ENCODE measurements around the gene DYRK1A.

Gene DYRK1A

GRCh38 chr21:37554661-37555379 is 188.2 kb downstream of the DYRK1A start:
- no peaks in the 10 kb centered on the region for H3K27me3 ChIP-seq (replicated peaks; ENCODE audit: control insufficient read depth, insufficient read depth, low read length)
- TF ChIP-seq CTCF (IDR thresholded peaks at IDR 0.05; ENCODE audit: insufficient read depth, low read length, poor library complexity, severe bottlenecking) = no peak
- DNase-seq (ENCODE audit: extremely low read depth, insufficient read length) = no peak
- no peaks in the 10 kb centered on the region for H3K36me3 ChIP-seq (ENCODE audit: control insufficient read depth, insufficient read depth, low read length)
- H3K4me3 ChIP-seq (replicated peaks; ENCODE audit: low read depth, low read length) = no peak overlapping the region

GRCh38 chr21:37555672-37556261 is 189.2 kb downstream of the DYRK1A start:
- no peaks in the 10 kb centered on the region for H3K36me3 ChIP-seq (ENCODE audit: control insufficient read depth, insufficient read depth, low read length)
- no peak for DNase-seq (ENCODE audit: extremely low read depth, insufficient read length)
- no peak overlapping the region for H3K4me3 ChIP-seq (replicated peaks; ENCODE audit: low read depth, low read length)
- no peaks in the 10 kb centered on the region for H3K27me3 ChIP-seq (replicated peaks; ENCODE audit: control insufficient read depth, insufficient read depth, low read length)
- no peak for TF ChIP-seq CTCF (IDR thresholded peaks at IDR 0.05; ENCODE audit: insufficient read depth, low read length, poor library complexity, severe bottlenecking)

- no peak for TF ChIP-seq CTCF (IDR thresholded peaks at IDR 0.05; ENCODE audit: insufficient read depth, low read length, poor library complexity, severe bottlenecking)
- DNase-seq (ENCODE audit: extremely low read depth, insufficient read length) = peak; percentile 64
- no peak overlapping the region for H3K4me3 ChIP-seq (replicated peaks; ENCODE audit: low read depth, low read length)
Measured at GRCh38 chr21:37557261-37557950, 190.8 kb downstream of the DYRK1A start.

GRCh38 chr21:37558676-37559211 is 192.2 kb downstream of the DYRK1A start:
- DNase-seq (ENCODE audit: extremely low read depth, insufficient read length) = no peak
- H3K36me3 ChIP-seq (ENCODE audit: control insufficient read depth, insufficient read depth, low read length) = no peaks in the 10 kb centered on the region
- H3K4me3 ChIP-seq (replicated peaks; ENCODE audit: low read depth, low read length) = no peak overlapping the region
- no peak for TF ChIP-seq CTCF (IDR thresholded peaks at IDR 0.05; ENCODE audit: insufficient read depth, low read length, poor library complexity, severe bottlenecking)
- H3K27me3 ChIP-seq (replicated peaks; ENCODE audit: control insufficient read depth, insufficient read depth, low read length) = no peaks in the 10 kb centered on the region

More at GRCh38 chr21:37557261-37557950, 190.8 kb downstream of the DYRK1A start:
- Histone ChIP-seq H3K27me3 (replicated peaks; ENCODE audit: control insufficient read depth, insufficient read depth, low read length) (no peaks in the 10 kb centered on the region), H3K36me3 (ENCODE audit: control insufficient read depth, insufficient read depth, low read length) (no peaks in the 10 kb centered on the region)

GRCh38 chr21:37560385-37560784 is 193.8 kb downstream of the DYRK1A start:
- no peak for DNase-seq (ENCODE audit: extremely low read depth, insufficient read length)
- Histone ChIP-seq H3K4me3 (replicated peaks; ENCODE audit: low read depth, low read length) (no peak overlapping the region), H3K27me3 (replicated peaks; ENCODE audit: control insufficient read depth, insufficient read depth, low read length) (no peaks in the 10 kb centered on the region), H3K36me3 (ENCODE audit: control insufficient read depth, insufficient read depth, low read length) (no peaks in the 10 kb centered on the region)
- no peak for TF ChIP-seq CTCF (IDR thresholded peaks at IDR 0.05; ENCODE audit: insufficient read depth, low read length, poor library complexity, severe bottlenecking)

Data from GM06990 (cell line).